GM12878 (cell line): ENCODE data around the gene MYO9B. TPM values are rescaled to one million over a fixed set of nuclear protein-coding genes. Genes with fewer than 3 reads are reported as not detected.

Experiments used
- ATAC-seq: fragments of 200-7000 bp; cut with Tn5 transposase; 3 replicates; pipeline ENCODE4 v1.9.1; 2020; ENCODE audit warnings: mild to moderate bottlenecking, moderate library complexity
- BruUV-seq: library from RNA; stranded (reverse); fragments of 400-500 nt; replicated peaks from 2 replicates; lab custom pipeline; 2021; lab: Mats Ljungman, UMichigan
- CTCF ChIA-PET: fragments of 300-600 bp; sonication (Branson Sonifier 250); formaldehyde crosslinking; extraction: SDS; loops from one replicate; lab custom pipeline; 2021; ENCODE audit warnings: inconsistent platforms; lab: Yijun Ruan, JAX
- POLR2A ChIA-PET: fragments of 350-600 bp; formaldehyde crosslinking; extraction: SDS; loops from one replicate; lab custom pipeline; 2021; ENCODE audit warnings: inconsistent platforms; lab: Charles Lee
- RAD21 ChIA-PET: fragments of 300-600 bp; sonication (Branson Sonifier 250); formaldehyde crosslinking; loops from one replicate; lab custom pipeline; 2023; ENCODE audit warnings: antibody characterized with exemption; ENCODE audit not compliant: unreplicated experiment; lab: Charles Lee
- SMC1A ChIA-PET: fragments of 300-600 bp; sonication (Branson Sonifier 250); formaldehyde crosslinking; loops from one replicate; lab custom pipeline; 2023; ENCODE audit not compliant: unreplicated experiment, uncharacterized antibody; lab: Charles Lee
- DNase-seq: peaks from one replicate; pipeline ENCODE4 v3.0.0-alpha.2; 2011; ENCODE audit warnings: low read depth, low spot score
- FAIRE-seq: peaks from 3 replicates; lab custom pipeline; 2011; peaks lifted over from hg19 to GRCh38; lab: Jason Lieb, UNC
- H2AFZ ChIP-seq: 2 replicates; pipeline ENCODE4 v1.6.0; 2011; ENCODE audit warnings: low read depth, low read length, control low read depth; ENCODE audit not compliant: control insufficient read depth
- H3K27ac ChIP-seq: 2 replicates; pipeline ENCODE4 v1.5.1; 2011; ENCODE audit warnings: control low read depth; ENCODE audit not compliant: control insufficient read depth, insufficient read depth
- H3K27me3 ChIP-seq, 2 experiments: replicated peaks in 1 of 2; 2 replicates each; pipeline versions ENCODE4 v1.6.0 to v1.6.1; 2011; ENCODE audit warnings: low read length in 1 of 2; ENCODE audit not compliant: control insufficient read depth in 2 of 2, insufficient read depth in 2 of 2
- H3K36me3 ChIP-seq, 2 experiments: 2 replicates each; pipeline ENCODE4 v1.5.1; 2011; ENCODE audit warnings: low read length in 1 of 2; ENCODE audit not compliant: control insufficient read depth in 2 of 2, insufficient read depth in 2 of 2
- H3K4me1 ChIP-seq: 2 replicates; pipeline ENCODE4 v1.6.1; 2011; ENCODE audit warnings: mild to moderate bottlenecking, low read length, moderate library complexity, mixed read lengths; ENCODE audit not compliant: control insufficient read depth, insufficient read depth
- H3K4me2 ChIP-seq: 2 replicates; pipeline ENCODE4 v1.6.0; 2011; ENCODE audit warnings: control low read depth; ENCODE audit not compliant: control insufficient read depth, insufficient read depth
- H3K4me3 ChIP-seq: fragments of 200-600 bp; sonication (generic); 2 replicates; pipeline ENCODE4 v1.5.1; 2016
- H3K79me2 ChIP-seq: 2 replicates; pipeline ENCODE4 v1.6.0; 2011; ENCODE audit warnings: low read length; ENCODE audit not compliant: control insufficient read depth, insufficient read depth
- H3K9ac ChIP-seq: 2 replicates; pipeline ENCODE4 v1.8.0; 2011; ENCODE audit warnings: low read length, control low read depth, mixed read lengths; ENCODE audit not compliant: control insufficient read depth, insufficient read depth
- H3K9me3 ChIP-seq: replicated peaks from 3 replicates; pipeline ENCODE4 v1.5.1; 2011; ENCODE audit warnings: mild to moderate bottlenecking, low read length; ENCODE audit not compliant: control insufficient read depth, insufficient read depth
- H4K20me1 ChIP-seq: 2 replicates; pipeline ENCODE4 v1.6.0; 2011; ENCODE audit not compliant: control insufficient read depth, insufficient read depth
- POLR2A ChIP-seq: IDR thresholded peaks from 2 replicates; pipeline ENCODE4 v1.6.1; 2011; ENCODE audit warnings: low read depth, mild to moderate bottlenecking, low read length
- ZNF384 ChIP-seq: IDR thresholded peaks from 2 replicates; pipeline ENCODE4 v1.6.1; 2012; ENCODE audit warnings: low read depth, mild to moderate bottlenecking, low read length, improper control_type of control experiment, borderline replicate concordance
- WGBS: methylation state at CpG from one replicate; pipeline ENCODE4 v1.1.6; 2016; ENCODE audit warnings: low lambda C conversion rate; ENCODE audit not compliant: insufficient replicate concordance, insufficient coverage; ENCODE audit errors: missing lambda C conversion rate; 5-methylcytosine and 5-hydroxymethylcytosine counted together
- in situ Hi-C: fragments of 300-500 bp; cut with MboI; formaldehyde crosslinking; loops from 9 replicates; pipeline ENCODE4 v1.14.3; 2018; ENCODE audit warnings: mixed read lengths
- intact Hi-C: fragments of 100-400 bp; cut with micrococcal nuclease; formaldehyde crosslinking; loops from one replicate; pipeline ENCODE4 v1.14.2; 2022; ENCODE audit not compliant: unreplicated experiment
- polyA plus RNA-seq, 11 experiments: library from polyadenylated mRNA; depleted of rRNA in 4 of 11; unstranded in 6 of 11; stranded (reverse) in 5 of 11; fragments of >200 nt; fragmentation: Nextera tagmentation in 4 of 11; fragmentation: Illumina TruSeq in 1 of 11; extraction: Ambion mirVana in 4 of 11; extraction: Trizol in 1 of 11; gene quantifications; 1 replicate in 1 of 11; 2 replicates in 10 of 11; pipeline versions ENCODE4 v1.2.1 to v1.2.3, GENCODE V29; 2011 to 2016; ENCODE audit warnings: inconsistent platforms in 2 of 11, missing spikeins in 2 of 11, low read depth in 1 of 11
- total RNA-seq, 4 experiments: library from RNA; depleted of rRNA in 3 of 4; stranded (reverse); fragments of >200 nt in 3 of 4; fragmentation: Illumina TruSeq in 1 of 4; extraction: Trizol in 1 of 4; gene quantifications; 2 replicates each; pipeline versions ENCODE4 v1.2.1 to v1.2.3, GENCODE V29; 2013 to 2021
- TF ChIP-seq, protein P1 (sequence below): fragments of 450-650 bp; formaldehyde crosslinking; IDR thresholded peaks from 2 replicates; pipeline ENCODE4 v1.4.0; 2020; ENCODE audit warnings: mild to moderate bottlenecking, moderate library complexity

The MYO9B gene
- total and polyA plus RNA-seq, 10 of the 15 experiments (the other 5 are each of a cell fraction or from before 2014, with no cell fraction given) = 5.4 to 165 (median 45.8) TPM

DNA sequence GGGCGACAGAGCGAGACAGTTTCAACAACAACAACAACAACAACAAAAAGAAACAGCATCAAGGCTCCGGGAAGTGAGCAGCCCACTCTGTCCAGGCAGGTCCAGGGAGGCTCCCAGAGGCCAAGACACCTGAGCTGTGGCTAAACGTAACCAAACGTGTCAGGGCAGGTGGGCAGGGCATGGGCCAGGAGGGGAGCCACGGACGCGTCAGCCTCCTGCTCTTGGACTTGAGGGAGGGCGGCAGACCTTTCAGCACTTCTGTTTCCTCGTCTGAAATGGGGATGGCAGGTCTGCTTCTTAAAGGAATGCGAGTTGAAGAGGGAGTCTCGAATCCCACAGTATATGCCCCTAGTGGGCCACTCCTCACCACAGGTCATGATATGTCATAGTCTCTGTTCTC is 53.8 kb downstream of the MYO9B start:
- ChIA-PET RAD21 (no interaction called here), POLR2A (interaction anchor here (1.1 to 1.3 kb wide), 2 partner anchors 19 to 56 kb away, joined by 3 read pairs; no protein-coding TSS in a partner anchor), SMC1A (no interaction called here), CTCF (no interaction called here)
- Histone ChIP-seq H3K9me3 (no peaks in the 10 kb centered on the region; the same call in 2 of the 3 replicates), H3K79me2 (peaks cover 40% of the 10 kb centered on the region), H3K9ac (no peak overlapping the region), H4K20me1 (no peaks in the 10 kb centered on the region), H3K27me3 (no peaks in the 10 kb centered on the region), H3K4me1 (peaks cover 36% of the 10 kb centered on the region), H3K27ac (no peak overlapping the region), H3K4me3 (no peak overlapping the region), H3K36me3 (peaks cover 10 to 17% of the 10 kb centered on the region in 2 experiments), H2AFZ (no peak overlapping the region), H3K4me2 (no peak overlapping the region)
- no TSS peak for BruUV-seq
- ATAC-seq (no peak), DNase-seq (no peak), FAIRE-seq (no peak)
- 92% methylated on average over 12 of the region's 12 CpGs for WGBS
- intact Hi-C loops (no loop called here), in situ Hi-C loops (no loop called here)
- TF ChIP-seq POLR2A (0 out of 2 replicates have a peak, but pooled peaks have one; percentile 18), ZNF384 (no peak)
- TF ChIP-seq, protein P1, sequence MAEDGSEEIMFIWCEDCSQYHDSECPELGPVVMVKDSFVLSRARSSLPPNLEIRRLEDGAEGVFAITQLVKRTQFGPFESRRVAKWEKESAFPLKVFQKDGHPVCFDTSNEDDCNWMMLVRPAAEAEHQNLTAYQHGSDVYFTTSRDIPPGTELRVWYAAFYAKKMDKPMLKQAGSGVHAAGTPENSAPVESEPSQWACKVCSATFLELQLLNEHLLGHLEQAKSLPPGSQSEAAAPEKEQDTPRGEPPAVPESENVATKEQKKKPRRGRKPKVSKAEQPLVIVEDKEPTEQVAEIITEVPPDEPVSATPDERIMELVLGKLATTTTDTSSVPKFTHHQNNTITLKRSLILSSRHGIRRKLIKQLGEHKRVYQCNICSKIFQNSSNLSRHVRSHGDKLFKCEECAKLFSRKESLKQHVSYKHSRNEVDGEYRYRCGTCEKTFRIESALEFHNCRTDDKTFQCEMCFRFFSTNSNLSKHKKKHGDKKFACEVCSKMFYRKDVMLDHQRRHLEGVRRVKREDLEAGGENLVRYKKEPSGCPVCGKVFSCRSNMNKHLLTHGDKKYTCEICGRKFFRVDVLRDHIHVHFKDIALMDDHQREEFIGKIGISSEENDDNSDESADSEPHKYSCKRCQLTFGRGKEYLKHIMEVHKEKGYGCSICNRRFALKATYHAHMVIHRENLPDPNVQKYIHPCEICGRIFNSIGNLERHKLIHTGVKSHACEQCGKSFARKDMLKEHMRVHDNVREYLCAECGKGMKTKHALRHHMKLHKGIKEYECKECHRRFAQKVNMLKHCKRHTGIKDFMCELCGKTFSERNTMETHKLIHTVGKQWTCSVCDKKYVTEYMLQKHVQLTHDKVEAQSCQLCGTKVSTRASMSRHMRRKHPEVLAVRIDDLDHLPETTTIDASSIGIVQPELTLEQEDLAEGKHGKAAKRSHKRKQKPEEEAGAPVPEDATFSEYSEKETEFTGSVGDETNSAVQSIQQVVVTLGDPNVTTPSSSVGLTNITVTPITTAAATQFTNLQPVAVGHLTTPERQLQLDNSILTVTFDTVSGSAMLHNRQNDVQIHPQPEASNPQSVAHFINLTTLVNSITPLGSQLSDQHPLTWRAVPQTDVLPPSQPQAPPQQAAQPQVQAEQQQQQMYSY = no peak
